Upper lobe of left lung (tissue), 6 donors: ENCODE data around the gene RBP5. TPM values are rescaled to one million over a fixed set of nuclear protein-coding genes. Genes with fewer than 3 reads are reported as not detected.
A peak's percentile ranks its signal among the peaks of the same experiment; 100 is the strongest.

ENCODE experiments used
- ATAC-seq, 2 donors: fragments of 200-7000 bp; cut with Tn5 transposase; one replicate each; pipeline ENCODE4 v1.9.1; 2022; ENCODE audit warnings: mild to moderate bottlenecking in 2 of 2, moderate library complexity in 2 of 2; ENCODE audit not compliant: low FRiP score in 2 of 2
- DNase-seq, 2 donors: peaks; one replicate each; pipeline ENCODE4 v3.0.0-alpha.2; 2019 to 2020
- H3K27ac ChIP-seq, 4 donors: fragments of 200-600 bp; sonication (generic); one replicate each; pipeline ENCODE4 v1.5.1; 2016 to 2019
- H3K27me3 ChIP-seq, 4 donors: fragments of 200-600 bp; sonication (generic); one replicate each; pipeline ENCODE4 v1.5.1; 2017 to 2019
- H3K36me3 ChIP-seq, 4 donors: fragments of 200-600 bp; sonication (generic); one replicate each; pipeline ENCODE4 v1.5.1; 2016 to 2019
- H3K4me1 ChIP-seq, 4 donors: fragments of 200-600 bp; sonication (generic); one replicate each; pipeline ENCODE4 v1.5.1; 2018 to 2019
- H3K4me3 ChIP-seq, 4 donors: fragments of 200-600 bp; sonication (generic); one replicate each; pipeline ENCODE4 v1.5.1; 2017 to 2019; ENCODE audit warnings: mild to moderate bottlenecking in 2 of 4, moderate library complexity in 1 of 4
- H3K9me3 ChIP-seq, 4 donors: fragments of 200-600 bp; sonication (generic); one replicate each; pipeline ENCODE4 v1.5.1; 2018 to 2019
- EP300 ChIP-seq, 4 donors: sonication (generic); formaldehyde crosslinking; IDR thresholded peaks; one replicate each; pipeline ENCODE4 v1.5.1; 2017; ENCODE audit warnings: antibody characterized with exemption in 4 of 4, control low read depth in 2 of 4
- POLR2A ChIP-seq, 4 donors: fragments of 450-650 bp; IDR thresholded peaks; one replicate each; pipeline ENCODE4 v1.5.1; 2016 to 2017; ENCODE audit warnings: antibody characterized with exemption in 4 of 4, mild to moderate bottlenecking in 2 of 4
- POLR2AphosphoS5 ChIP-seq, 2 donors: sonication (generic); formaldehyde crosslinking; IDR thresholded peaks; one replicate each; pipeline ENCODE4 v1.5.1; 2017; ENCODE audit warnings: antibody characterized with exemption in 2 of 2
- WGBS, 2 donors: methylation state at CpG; one replicate each; pipeline ENCODE4 v1.1.5; 2017 to 2018; 5-methylcytosine and 5-hydroxymethylcytosine counted together
- total RNA-seq, 6 donors: library from RNA; depleted of rRNA in 4 of 6; stranded (reverse); fragments of >200 nt in 4 of 6; gene quantifications; one replicate each; pipeline versions ENCODE4 v1.1.0 to v1.2.1, GENCODE V29; 2016 to 2021
- TF ChIP-seq, protein P1 (sequence below), 6 experiments: fragments of 450-650 bp in 4 of 6; fragments of 200-600 bp in 2 of 6; sonication (generic) in 2 of 6; IDR thresholded peaks; one replicate each; pipeline ENCODE4 v1.5.1; 2016 to 2019; ENCODE audit warnings: antibody characterized with exemption in 6 of 6
- donor health status: DM: no; HTN: no; CAD: no; lungs with moderate emphysema.
- donor health status: DM: no; HTN: yes; CAD: no; lungs with severe emphysema.

The RBP5 gene
- total RNA-seq, 6 donors from 2014 or later = 1.8 to 6.9 TPM; not detected in 4

DNA sequence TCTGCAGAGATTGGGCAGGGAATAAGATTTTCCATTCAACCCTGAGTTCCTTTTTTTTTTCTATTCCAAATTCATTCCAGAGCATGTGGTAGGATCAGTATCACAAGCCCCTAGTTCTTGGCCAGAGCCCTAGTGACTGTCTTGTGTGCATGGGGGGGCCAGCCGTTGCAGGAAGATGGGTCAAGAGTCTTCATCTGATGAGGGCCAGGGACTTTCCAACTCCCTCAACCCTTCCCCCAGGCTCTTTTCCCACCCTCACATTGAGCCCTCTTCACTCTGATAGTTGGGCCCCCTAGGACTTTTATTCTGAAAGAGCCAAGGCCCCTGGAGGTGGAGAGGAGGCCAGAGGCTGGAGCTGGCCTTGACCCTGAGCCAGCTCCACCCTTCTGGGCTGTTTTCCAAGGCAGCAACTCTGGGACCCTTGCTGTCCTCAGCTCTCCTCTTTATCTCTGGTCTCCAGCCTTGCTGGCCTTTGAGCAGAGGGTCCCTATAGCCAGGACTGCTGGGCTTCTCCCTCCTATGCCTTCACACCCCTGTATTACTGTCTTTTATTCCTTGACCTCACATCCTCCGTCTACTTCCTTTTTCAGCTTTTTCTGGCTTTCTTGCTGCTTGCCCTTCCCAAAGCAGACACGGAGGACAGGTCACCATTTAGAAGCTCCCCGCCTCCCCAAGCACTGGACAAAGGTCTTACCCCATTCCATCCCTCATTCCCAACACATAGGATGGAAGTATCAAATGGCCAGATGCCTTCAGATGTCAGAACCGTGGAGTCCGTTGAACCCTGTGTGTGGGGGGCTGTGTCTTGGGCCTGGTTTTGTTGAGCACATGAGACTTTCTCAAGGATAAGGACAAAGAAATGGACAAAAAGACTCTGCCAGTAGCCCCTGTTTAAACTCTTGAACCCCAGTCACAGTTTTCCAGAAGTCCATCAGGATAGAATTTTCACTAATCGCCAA, 5.6 kb downstream of the RBP5 start:
- 68 to 77% methylated on average over 7 of the region's 7 CpGs for WGBS, 2 donors
- Histone ChIP-seq H3K27me3 (no peaks in the 10 kb centered on the region), H3K36me3 (peaks cover 0 to 4% (median 0%) of the 10 kb centered on the region in 4 donors), H3K27ac (peak overlapping the region in 1 of 4 donors; percentile 20), H3K4me3 (no peak overlapping the region), H3K4me1 (peaks cover 0 to 5% (median 4%) of the 10 kb centered on the region in 4 donors), H3K9me3 (no peaks in the 10 kb centered on the region)
- DNase-seq (no peak), ATAC-seq (peak in 1 of 2 donors; percentile 9)
- TF ChIP-seq EP300 (IDR thresholded peaks at IDR 0.05) (no peak), POLR2A (IDR thresholded peaks at IDR 0.05) (no peak), POLR2AphosphoS5 (IDR thresholded peaks at IDR 0.05) (no peak)
- TF ChIP-seq, protein P1, sequence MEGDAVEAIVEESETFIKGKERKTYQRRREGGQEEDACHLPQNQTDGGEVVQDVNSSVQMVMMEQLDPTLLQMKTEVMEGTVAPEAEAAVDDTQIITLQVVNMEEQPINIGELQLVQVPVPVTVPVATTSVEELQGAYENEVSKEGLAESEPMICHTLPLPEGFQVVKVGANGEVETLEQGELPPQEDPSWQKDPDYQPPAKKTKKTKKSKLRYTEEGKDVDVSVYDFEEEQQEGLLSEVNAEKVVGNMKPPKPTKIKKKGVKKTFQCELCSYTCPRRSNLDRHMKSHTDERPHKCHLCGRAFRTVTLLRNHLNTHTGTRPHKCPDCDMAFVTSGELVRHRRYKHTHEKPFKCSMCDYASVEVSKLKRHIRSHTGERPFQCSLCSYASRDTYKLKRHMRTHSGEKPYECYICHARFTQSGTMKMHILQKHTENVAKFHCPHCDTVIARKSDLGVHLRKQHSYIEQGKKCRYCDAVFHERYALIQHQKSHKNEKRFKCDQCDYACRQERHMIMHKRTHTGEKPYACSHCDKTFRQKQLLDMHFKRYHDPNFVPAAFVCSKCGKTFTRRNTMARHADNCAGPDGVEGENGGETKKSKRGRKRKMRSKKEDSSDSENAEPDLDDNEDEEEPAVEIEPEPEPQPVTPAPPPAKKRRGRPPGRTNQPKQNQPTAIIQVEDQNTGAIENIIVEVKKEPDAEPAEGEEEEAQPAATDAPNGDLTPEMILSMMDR (IDR thresholded peaks at IDR 0.05) = no peak

GRCh38 chr12:7121324-7121723, 7.4 kb downstream of the RBP5 start:
- no peak for TF ChIP-seq POLR2AphosphoS5 (IDR thresholded peaks at IDR 0.05)
- TF ChIP-seq, protein P1 (IDR thresholded peaks at IDR 0.05) = no peak
- TF ChIP-seq EP300 (IDR thresholded peaks at IDR 0.05) = no peak
- no peak for TF ChIP-seq POLR2A (IDR thresholded peaks at IDR 0.05)
- 59 to 82% methylated on average over 3 to 5 of the region's 5 CpGs for WGBS, 2 donors
- DNase-seq = no peak

DNA sequence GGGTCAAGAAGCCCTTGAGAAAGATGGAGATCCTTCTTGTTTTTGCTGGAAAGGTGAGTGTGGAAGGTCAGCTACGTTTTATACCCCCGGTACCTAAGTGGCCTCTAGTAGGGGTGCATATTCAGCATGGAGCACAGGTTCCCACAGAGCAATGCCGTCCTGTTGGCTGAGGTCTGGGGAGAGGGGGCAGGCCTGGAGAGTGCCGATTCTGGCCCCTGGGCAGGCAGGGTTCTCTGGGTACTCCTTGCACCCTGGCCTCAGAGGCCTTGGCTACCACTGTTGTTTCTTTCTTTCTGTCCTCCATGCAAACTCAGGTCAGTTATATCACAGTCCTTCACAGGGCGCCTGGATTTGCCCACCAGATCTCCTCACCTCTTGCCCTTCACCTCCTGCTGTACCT, 8.5 kb downstream of the RBP5 start:
- DNase-seq = no peak
- 90 to 96% methylated on average over 3 to 5 of the region's 5 CpGs for WGBS, 2 donors
- no peak for ATAC-seq
- TF ChIP-seq, protein P1 (IDR thresholded peaks at IDR 0.05) = no peak
- TF ChIP-seq EP300 (IDR thresholded peaks at IDR 0.05) = no peak
- no peak for TF ChIP-seq POLR2AphosphoS5 (IDR thresholded peaks at IDR 0.05)
- no peak for TF ChIP-seq POLR2A (IDR thresholded peaks at IDR 0.05)
- Histone ChIP-seq H3K4me3 (no peak overlapping the region), H3K4me1 (peaks cover 0 to 5% (median 4%) of the 10 kb centered on the region in 4 donors), H3K36me3 (peaks cover 0 to 17% (median 2%) of the 10 kb centered on the region in 4 donors), H3K27me3 (no peaks in the 10 kb centered on the region), H3K9me3 (no peaks in the 10 kb centered on the region), H3K27ac (no peak overlapping the region)

More at GRCh38 chr12:7121324-7121723, 7.4 kb downstream of the RBP5 start:
- ATAC-seq = no peak
- Histone ChIP-seq H3K36me3 (peaks cover 0 to 7% (median under 1%) of the 10 kb centered on the region in 4 donors), H3K4me3 (no peak overlapping the region), H3K27me3 (no peaks in the 10 kb centered on the region), H3K27ac (no peak overlapping the region), H3K4me1 (peaks cover 0 to 5% (median 4%) of the 10 kb centered on the region in 4 donors), H3K9me3 (no peaks in the 10 kb centered on the region)

DNA sequence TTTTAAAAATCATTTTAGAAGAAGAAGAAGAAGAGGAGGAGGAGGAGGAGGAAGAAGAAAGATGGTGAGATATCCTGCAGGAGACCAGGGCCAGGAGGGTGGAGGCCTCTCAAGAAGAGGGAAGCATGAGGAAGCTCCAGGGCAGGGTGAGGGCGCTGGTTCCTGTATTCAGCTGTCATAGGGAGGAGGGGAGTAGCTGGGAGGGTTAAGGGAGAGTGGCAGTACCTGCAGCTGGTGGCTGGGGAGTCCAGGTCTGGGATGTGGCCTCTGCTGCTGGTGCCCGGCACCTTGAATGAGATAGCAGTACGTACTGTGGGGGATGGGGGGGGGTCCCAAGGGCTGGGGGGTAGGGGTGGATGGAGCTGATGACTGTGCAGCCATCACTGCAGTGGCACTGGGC, 9.8 kb downstream of the RBP5 start:
- Histone ChIP-seq H3K27ac (no peak overlapping the region), H3K9me3 (no peaks in the 10 kb centered on the region), H3K27me3 (no peaks in the 10 kb centered on the region), H3K4me1 (peaks cover 0 to 5% (median 4%) of the 10 kb centered on the region in 4 donors), H3K36me3 (peaks cover 0 to 26% (median 4%) of the 10 kb centered on the region in 4 donors), H3K4me3 (no peak overlapping the region)
- no peak for ATAC-seq
- 81 to 87% methylated on average over 2 to 3 of the region's 3 CpGs for WGBS, 2 donors
- TF ChIP-seq POLR2A (IDR thresholded peaks at IDR 0.05) (no peak), POLR2AphosphoS5 (IDR thresholded peaks at IDR 0.05) (no peak), EP300 (IDR thresholded peaks at IDR 0.05) (no peak)
- TF ChIP-seq, protein P1 (IDR thresholded peaks at IDR 0.05) = no peak
- DNase-seq = no peak
